H1 (cell line): ENCODE measurements around the gene NADSYN1. TPM values are rescaled to one million over a fixed set of nuclear protein-coding genes. Genes with fewer than 3 reads are reported as not detected.

Experiments used
- CTCF ChIA-PET: fragments of 300-600 bp; sonication (Branson Sonifier 250); formaldehyde crosslinking; loops from one replicate; lab custom pipeline; 2021; ENCODE audit not compliant: partially characterized antibody; lab: Charles Lee
- POLR2A ChIA-PET: fragments of 300-600 bp; sonication (Branson Sonifier 250); formaldehyde crosslinking; loops from one replicate; lab custom pipeline; 2021; ENCODE audit warnings: inconsistent platforms; ENCODE audit not compliant: partially characterized antibody; lab: Charles Lee
- DNase-seq, 2 experiments: peaks; one replicate each; pipeline versions ENCODE4 v3.0.0 to v3.0.0-alpha.2; 2010 to 2022; ENCODE audit warnings: low spot score in 2 of 2, low read depth in 1 of 2, mixed read lengths in 1 of 2
- FAIRE-seq: peaks from 2 replicates; lab custom pipeline; 2011; peaks lifted over from hg19 to GRCh38; lab: Jason Lieb, UNC
- H2AFZ ChIP-seq: 2 replicates; pipeline ENCODE4 v1.8.1; 2012; ENCODE audit warnings: low read length, inconsistent platforms
- H2AK5ac ChIP-seq: 2 replicates; pipeline ENCODE4 v1.6.1; 2013; ENCODE audit warnings: low read depth, low read length
- H2BK120ac ChIP-seq: replicated peaks from 2 replicates; pipeline ENCODE3; 2013; ENCODE audit warnings: low read depth, low read length, inconsistent platforms
- H2BK12ac ChIP-seq: 2 replicates; pipeline ENCODE4 v1.6.1; 2013; ENCODE audit warnings: low read depth, low read length
- H2BK15ac ChIP-seq: 2 replicates; pipeline ENCODE4 v1.6.1; 2013; ENCODE audit warnings: low read length
- H2BK20ac ChIP-seq: 2 replicates; pipeline ENCODE4 v1.6.1; 2013; ENCODE audit warnings: low read length
- H2BK5ac ChIP-seq: 2 replicates; pipeline ENCODE4 v1.6.1; 2013; ENCODE audit warnings: low read depth, low read length
- H3K14ac ChIP-seq: 2 replicates; pipeline ENCODE4 v1.6.1; 2013; ENCODE audit warnings: inconsistent platforms; ENCODE audit not compliant: insufficient read length
- H3K18ac ChIP-seq: 2 replicates; pipeline ENCODE4 v1.6.1; 2013; ENCODE audit warnings: low read length; ENCODE audit errors: extremely low read depth
- H3K23ac ChIP-seq: 2 replicates; pipeline ENCODE4 v1.6.1; 2013; ENCODE audit warnings: inconsistent platforms; ENCODE audit not compliant: insufficient read length
- H3K23me2 ChIP-seq: 2 replicates; pipeline ENCODE4 v1.6.1; 2013; ENCODE audit warnings: low read depth, low read length
- H3K27ac ChIP-seq: 2 replicates; pipeline ENCODE4 v1.6.1; 2011; ENCODE audit warnings: low read depth, low read length, inconsistent platforms
- H3K27me3 ChIP-seq, 4 experiments: replicated peaks in 1 of 4; 1 replicate in 1 of 4; 2 replicates in 3 of 4; pipeline versions ENCODE4 v1.6.1 to v1.8.1; 2011 to 2013; ENCODE audit warnings: low read length in 3 of 4, mild to moderate bottlenecking in 3 of 4, inconsistent platforms in 2 of 4, mixed read lengths in 2 of 4, moderate library complexity in 1 of 4; ENCODE audit not compliant: control insufficient read depth in 3 of 4, insufficient read depth in 3 of 4; ENCODE audit errors: extremely low read depth in 1 of 4
- H3K36me3 ChIP-seq, 4 experiments: 2 replicates each; pipeline versions ENCODE4 v1.6.1 to v1.8.1; 2011 to 2013; ENCODE audit warnings: mild to moderate bottlenecking in 4 of 4, low read length in 3 of 4, moderate library complexity in 2 of 4, control low read depth in 1 of 4, inconsistent platforms in 1 of 4; ENCODE audit not compliant: insufficient read depth in 4 of 4, control insufficient read depth in 2 of 4
- H3K4ac ChIP-seq: replicated peaks from 2 replicates; pipeline ENCODE3; 2013; ENCODE audit warnings: low read length, low read depth, mixed read lengths, inconsistent platforms; ENCODE audit not compliant: insufficient read length
- H3K4me1 ChIP-seq, 4 experiments: replicated peaks in 1 of 4; 1 replicate in 1 of 4; 2 replicates in 3 of 4; pipeline versions ENCODE4 v1.6.1 to v1.8.1; 2011 to 2013; ENCODE audit warnings: low read length in 3 of 4, inconsistent platforms in 2 of 4, mixed read lengths in 1 of 4; ENCODE audit not compliant: insufficient read depth in 4 of 4, control insufficient read depth in 3 of 4
- H3K4me2 ChIP-seq, 2 experiments: 2 replicates each; pipeline versions ENCODE4 v1.6.1 to v1.8.1; 2011 to 2013; ENCODE audit warnings: low read depth in 2 of 2, low read length in 2 of 2, control low read depth in 1 of 2, inconsistent platforms in 1 of 2, mild to moderate bottlenecking in 1 of 2; ENCODE audit not compliant: insufficient read depth in 1 of 2
- H3K4me3 ChIP-seq, 4 experiments: fragments of 200-600, 300-600 bp in 1 of 4; sonication (generic), shearing (Covaris generic), sonication (Bioruptor Twin) in 1 of 4; 2 replicates each; pipeline versions ENCODE4 v1.5.1 to v1.8.1; 2011 to 2016; ENCODE audit warnings: low read length in 4 of 4, low read depth in 3 of 4, control low read depth in 2 of 4, inconsistent platforms in 2 of 4, mild to moderate bottlenecking in 2 of 4, mixed read lengths in 1 of 4, moderate library complexity in 1 of 4; ENCODE audit not compliant: insufficient read depth in 2 of 4; ENCODE audit errors: extremely low read depth in 1 of 4
- H3K56ac ChIP-seq: replicated peaks from 2 replicates; pipeline ENCODE3; 2013; ENCODE audit warnings: low read depth, mild to moderate bottlenecking, mixed read lengths, low read length, inconsistent platforms; ENCODE audit not compliant: insufficient read length
- H3K79me1 ChIP-seq: 2 replicates; pipeline ENCODE4 v1.6.1; 2013; ENCODE audit warnings: low read depth, low read length, control low read depth
- H3K79me2 ChIP-seq, 2 experiments: 2 replicates each; pipeline versions ENCODE4 v1.6.1 to v1.8.1; 2012 to 2013; ENCODE audit warnings: low read length in 2 of 2, mild to moderate bottlenecking in 2 of 2, inconsistent platforms in 1 of 2; ENCODE audit not compliant: insufficient read depth in 2 of 2, control insufficient read depth in 1 of 2
- H3K9ac ChIP-seq, 4 experiments: replicated peaks in 1 of 4; 1 replicate in 1 of 4; 2 replicates in 3 of 4; pipeline versions ENCODE4 v1.6.1 to v1.8.1; 2011 to 2013; ENCODE audit warnings: low read depth in 3 of 4, low read length in 3 of 4, control low read depth in 2 of 4, mild to moderate bottlenecking in 2 of 4, moderate library complexity in 2 of 4, inconsistent platforms in 1 of 4; ENCODE audit errors: extremely low read depth in 1 of 4
- H3K9me3 ChIP-seq, 2 experiments: 2 replicates each; pipeline versions ENCODE4 v1.6.1 to v1.8.1; 2012 to 2013; ENCODE audit warnings: mild to moderate bottlenecking in 2 of 2, moderate library complexity in 2 of 2, control low read depth in 1 of 2, inconsistent platforms in 1 of 2, low read depth in 1 of 2, low read length in 1 of 2, mixed read lengths in 1 of 2; ENCODE audit not compliant: insufficient read depth in 2 of 2
- H4K20me1 ChIP-seq, 2 experiments: replicated peaks in 1 of 2; 2 replicates each; pipeline versions ENCODE3 to v1.8.1; 2011 to 2013; ENCODE audit warnings: inconsistent platforms in 2 of 2, low read length in 2 of 2, mild to moderate bottlenecking in 1 of 2; ENCODE audit not compliant: insufficient read depth in 2 of 2, control insufficient read depth in 1 of 2
- H4K5ac ChIP-seq: 2 replicates; pipeline ENCODE4 v1.6.1; 2013; ENCODE audit warnings: low read length, low read depth, mixed read lengths, inconsistent platforms; ENCODE audit not compliant: insufficient read length
- H4K8ac ChIP-seq: 2 replicates; pipeline ENCODE4 v1.8.0; 2013; ENCODE audit warnings: mild to moderate bottlenecking, moderate library complexity, low read length, inconsistent platforms; ENCODE audit not compliant: insufficient read depth; ENCODE audit errors: extremely low read depth
- H4K91ac ChIP-seq: replicated peaks from 2 replicates; pipeline ENCODE3; 2013; ENCODE audit warnings: low read length, mixed read lengths, inconsistent platforms; ENCODE audit not compliant: insufficient read length
- BCL11A ChIP-seq, 2 experiments: IDR thresholded peaks; one replicate each; pipeline ENCODE4 v1.6.1; 2011; ENCODE audit warnings: low read depth in 2 of 2, low read length in 2 of 2, mild to moderate bottlenecking in 2 of 2
- EZH2 ChIP-seq: fragments of 200-600 bp; sonication (generic); IDR thresholded peaks from 2 replicates; pipeline ENCODE4 v1.7.1; 2012; ENCODE audit warnings: low read depth, mild to moderate bottlenecking, moderate library complexity, low read length, inconsistent platforms; ENCODE audit not compliant: severe bottlenecking
- GABPA ChIP-seq: IDR thresholded peaks from 2 replicates; pipeline ENCODE4 v1.6.1; 2011; ENCODE audit warnings: mild to moderate bottlenecking, low read length, moderate library complexity, borderline replicate concordance; ENCODE audit not compliant: insufficient read depth
- HDAC2 ChIP-seq, 2 experiments: fragments of 300-600 bp in 1 of 2; sonication (generic) in 1 of 2; IDR thresholded peaks; 2 replicates each; pipeline ENCODE4 v1.6.1; 2011 to 2012; ENCODE audit warnings: low read depth in 2 of 2, low read length in 2 of 2, mild to moderate bottlenecking in 2 of 2, moderate library complexity in 2 of 2, borderline replicate concordance in 1 of 2, inconsistent platforms in 1 of 2
- KDM4A ChIP-seq: IDR thresholded peaks from one replicate; pipeline ENCODE4 v1.7.1; 2012; ENCODE audit warnings: low read depth, mild to moderate bottlenecking, moderate library complexity, low read length, inconsistent platforms; ENCODE audit not compliant: severe bottlenecking
- RAD21 ChIP-seq, 2 experiments: IDR thresholded peaks in 1 of 2; conservative IDR thresholded peaks in 1 of 2; 2 replicates each; pipeline ENCODE4 v1.6.1; 2011; ENCODE audit warnings: low read depth in 2 of 2, low read length in 2 of 2, improper control_type of control experiment in 1 of 2, inconsistent platforms in 1 of 2, mild to moderate bottlenecking in 1 of 2, moderate library complexity in 1 of 2
- RBBP5 ChIP-seq: IDR thresholded peaks from 2 replicates; pipeline ENCODE4 v1.7.1; 2012; ENCODE audit warnings: low read depth, mild to moderate bottlenecking, inconsistent platforms, low read length, moderate library complexity, borderline replicate concordance
- RNF2 ChIP-seq: fragments of 200-900, 300-1000 bp; sonication (generic); IDR thresholded peaks from 2 replicates; pipeline ENCODE4 v1.7.1; 2016; ENCODE audit warnings: borderline replicate concordance, low read depth, mild to moderate bottlenecking, antibody characterized with exemption, low read length; ENCODE audit not compliant: poor library complexity, severe bottlenecking; ENCODE audit errors: missing control alignments
- SRF ChIP-seq: IDR thresholded peaks from 2 replicates; pipeline ENCODE4 v1.6.1; 2011; ENCODE audit warnings: mild to moderate bottlenecking, low read depth, low read length, moderate library complexity
- WGBS, 2 experiments: shearing (Covaris generic) in 1 of 2; methylation state at CpG; one replicate each; pipeline versions ENCODE4 v1.1.6 to v1.1.7; 2013 to 2015; ENCODE audit warnings: low lambda C conversion rate in 2 of 2, mixed read lengths in 2 of 2, inconsistent platforms in 1 of 2, low coverage in 1 of 2, missing lambda C conversion rate in 1 of 2; ENCODE audit not compliant: insufficient replicate concordance in 2 of 2, insufficient coverage in 1 of 2, insufficient read length in 1 of 2; ENCODE audit errors: extremely low coverage in 1 of 2, missing lambda C conversion rate in 1 of 2; 5-methylcytosine and 5-hydroxymethylcytosine counted together
- polyA plus RNA-seq, 7 experiments: library from polyadenylated mRNA; depleted of rRNA in 3 of 7; stranded (reverse) in 5 of 7; unstranded in 2 of 7; fragments of >200 nt in 5 of 7; fragments of 200-250 nt in 2 of 7; gene quantifications; 1 replicate in 5 of 7; 2 replicates in 1 of 7; 4 replicates in 1 of 7; pipeline versions ENCODE4 v1.2.1 to v1.2.3, GENCODE V29; 2011 to 2013; ENCODE audit warnings: missing spikeins in 2 of 7, mixed read lengths in 2 of 7
- total RNA-seq: library from RNA; stranded (reverse); fragmentation: NEBNext Ultra II Directional; extraction: Animal tissue kit (Norgen Biotek cat#: 25700); gene quantifications from 2 replicates; pipeline ENCODE4 v1.2.1, GENCODE V29; 2021

Gene NADSYN1
- total and polyA plus RNA-seq, 2 of the 8 experiments (the other 6 are each of a cell fraction or from before 2014, with no cell fraction given) = 38.3 to 38.6 TPM

GRCh38 chr11:71472941-71473792, 20.2 kb downstream of the NADSYN1 start:
- Histone ChIP-seq H3K27me3 (no peaks in the 10 kb centered on the region), H2BK12ac (no peak overlapping the region), H3K36me3 (peaks cover 0 to 22% (median 10%) of the 10 kb centered on the region in 4 experiments; a peak in 7 of 8 replicates), H4K8ac (no peak overlapping the region), H3K9ac (no peak overlapping the region), H2AFZ (no peak overlapping the region), H3K56ac (no peak overlapping the region), H3K18ac (no peak overlapping the region), H3K79me2 (no peaks in the 10 kb centered on the region), H3K4me1 (peaks cover 0 to 9% (median 4%) of the 10 kb centered on the region in 4 experiments; a peak in 6 of 7 replicates), H2BK15ac (no peak overlapping the region), H3K9me3 (peaks cover 6 to 7% of the 10 kb centered on the region in 2 experiments; a peak in 3 of 4 replicates), H3K23ac (no peak overlapping the region), H3K27ac (no peak overlapping the region), H2BK120ac (no peak overlapping the region), H3K4me2 (no peak overlapping the region), H4K91ac (no peak overlapping the region), H2BK5ac (no peak overlapping the region), H3K23me2 (no peaks in the 10 kb centered on the region), H3K14ac (no peak overlapping the region), H3K4ac (no peak overlapping the region), H3K4me3 (no peak overlapping the region), H2BK20ac (no peak overlapping the region), H4K20me1 (peaks cover 3 to 14% of the 10 kb centered on the region in 2 experiments), H4K5ac (no peak overlapping the region), H3K79me1 (no peaks in the 10 kb centered on the region), H2AK5ac (no peak overlapping the region)
- 93% methylated on average over 31 of the region's 33 CpGs; no CpG with 5 or more reads in 1 of the 2 experiments for WGBS, 2 experiments
- POLR2A ChIA-PET = no interaction called here
- DNase-seq = no peak
- FAIRE-seq = no peak
- CTCF ChIA-PET = no interaction called here
- TF ChIP-seq KDM4A = no peak
- no peak for TF ChIP-seq SRF
- TF ChIP-seq RNF2 = no peak
- no peak for TF ChIP-seq HDAC2 (IDR thresholded peaks at IDR 0.05; ENCODE audit: borderline replicate concordance in 1 of 2, low read depth in 2 of 2, low read length in 2 of 2)
- TF ChIP-seq RBBP5 = no peak
- no peak for TF ChIP-seq RAD21 (IDR thresholded peaks at IDR 0.05 in 1 of 2, conservative IDR thresholded peaks at IDR 0.05 in 1 of 2; ENCODE audit: low read depth in 2 of 2, low read length in 2 of 2)
- TF ChIP-seq GABPA = no peak
- TF ChIP-seq EZH2 = no peak
- no peak for TF ChIP-seq BCL11A (IDR thresholded peaks at IDR 0.05; ENCODE audit: low read depth in 2 of 2, low read length in 2 of 2)
